CD14-positive monocyte (primary cell): ENCODE data around the gene GALNT12. TPM values are rescaled to one million over a fixed set of nuclear protein-coding genes. Genes with fewer than 3 reads are reported as not detected.

Experiments used
- DNase-seq, 3 donors: peaks; one replicate each; pipeline ENCODE4 v3.0.0-alpha.2; 2011 to 2022
- H2AFZ ChIP-seq: 2 replicates; pipeline ENCODE4 v1.6.0; 2012; ENCODE audit warnings: mild to moderate bottlenecking, low read depth, low read length, inconsistent platforms; ENCODE audit not compliant: insufficient read depth, poor library complexity, severe bottlenecking
- H3K27ac ChIP-seq, 2 donors: 1 replicate in 1 of 2; 2 replicates in 1 of 2; pipeline ENCODE4 v1.5.1; 2012 to 2013; ENCODE audit warnings: low read length in 2 of 2, control low read depth in 1 of 2, inconsistent platforms in 1 of 2, low read depth in 1 of 2, mild to moderate bottlenecking in 1 of 2
- H3K27me3 ChIP-seq, 2 donors: one replicate each; pipeline versions ENCODE4 v1.6.0 to v1.6.1; 2011 to 2013; ENCODE audit warnings: low read length in 2 of 2; ENCODE audit not compliant: control insufficient read depth in 2 of 2, insufficient read depth in 2 of 2
- H3K36me3 ChIP-seq, 2 donors: replicated peaks in 1 of 2; 1 replicate in 1 of 2; 2 replicates in 1 of 2; pipeline versions ENCODE4 v1.5.1 to v1.6.1; 2012 to 2013; ENCODE audit warnings: low read length in 2 of 2, control low read depth in 1 of 2, inconsistent platforms in 1 of 2, mild to moderate bottlenecking in 1 of 2; ENCODE audit not compliant: insufficient read depth in 2 of 2, control insufficient read depth in 1 of 2
- H3K4me1 ChIP-seq, 2 donors: 1 replicate in 1 of 2; 2 replicates in 1 of 2; pipeline versions ENCODE4 v1.5.1 to v1.6.1; 2012 to 2013; ENCODE audit warnings: low read length in 2 of 2, control low read depth in 1 of 2, inconsistent platforms in 1 of 2, mild to moderate bottlenecking in 1 of 2, moderate library complexity in 1 of 2; ENCODE audit not compliant: insufficient read depth in 2 of 2, control insufficient read depth in 1 of 2
- H3K4me2 ChIP-seq: replicated peaks from 2 replicates; pipeline ENCODE3; 2012; ENCODE audit warnings: low read length, moderate library complexity, mild to moderate bottlenecking; ENCODE audit not compliant: poor library complexity, severe bottlenecking; ENCODE audit errors: extremely low read depth
- H3K4me3 ChIP-seq, 3 experiments: fragments of 200-600 bp in 1 of 3; sonication (generic) in 1 of 3; replicated peaks in 1 of 3; 1 replicate in 2 of 3; 2 replicates in 1 of 3; pipeline ENCODE4 v1.5.1; 2011 to 2013; ENCODE audit warnings: low read length in 3 of 3, mild to moderate bottlenecking in 3 of 3, control low read depth in 2 of 3, low read depth in 2 of 3, inconsistent platforms in 1 of 3, moderate library complexity in 1 of 3
- H3K79me2 ChIP-seq: 2 replicates; pipeline ENCODE4 v1.6.0; 2012; ENCODE audit warnings: mild to moderate bottlenecking, control low read depth, inconsistent platforms, low read length, moderate library complexity; ENCODE audit not compliant: insufficient read depth
- H3K9ac ChIP-seq: 2 replicates; pipeline ENCODE4 v1.6.0; 2017; ENCODE audit warnings: low read length, mild to moderate bottlenecking; ENCODE audit not compliant: insufficient read depth, poor library complexity, severe bottlenecking
- H3K9me3 ChIP-seq, 2 donors: replicated peaks in 1 of 2; 1 replicate in 1 of 2; 2 replicates in 1 of 2; pipeline versions ENCODE4 v1.5.1 to v1.6.1; 2012 to 2013; ENCODE audit warnings: low read length in 2 of 2, control low read depth in 1 of 2; ENCODE audit not compliant: control insufficient read depth in 1 of 2, insufficient read depth in 1 of 2
- H4K20me1 ChIP-seq: 2 replicates; pipeline ENCODE4 v1.6.0; 2012; ENCODE audit warnings: mild to moderate bottlenecking, low read length, control low read depth, moderate library complexity; ENCODE audit not compliant: insufficient read depth
- H3K27ac Mint-ChIP-seq, 7 donors: one replicate each; pipeline ENCODE4 v1.8.0; 2020; ENCODE audit warnings: mild to moderate bottlenecking in 7 of 7, mixed read lengths in 7 of 7, moderate library complexity in 6 of 7, inconsistent platforms in 2 of 7
- H3K27me3 Mint-ChIP-seq, 3 donors: one replicate each; pipeline ENCODE4 v1.8.0; 2021 to 2022; ENCODE audit warnings: low read depth in 3 of 3, mild to moderate bottlenecking in 3 of 3, mixed read lengths in 3 of 3, moderate library complexity in 3 of 3, inconsistent platforms in 1 of 3
- H3K36me3 Mint-ChIP-seq, 2 donors: one replicate each; pipeline ENCODE4 v1.8.0; 2020; ENCODE audit warnings: mixed read lengths in 2 of 2, inconsistent platforms in 1 of 2, mild to moderate bottlenecking in 1 of 2
- H3K4me1 Mint-ChIP-seq: one replicate; pipeline ENCODE4 v1.8.0; 2020; ENCODE audit warnings: mild to moderate bottlenecking, mixed read lengths
- H3K4me3 Mint-ChIP-seq, 2 donors: one replicate each; pipeline ENCODE4 v1.8.0; 2020; ENCODE audit warnings: mild to moderate bottlenecking in 2 of 2, mixed read lengths in 2 of 2, moderate library complexity in 1 of 2
- H3K9me3 Mint-ChIP-seq, 7 donors: one replicate each; pipeline ENCODE4 v1.8.0; 2020 to 2022; ENCODE audit warnings: mixed read lengths in 7 of 7, mild to moderate bottlenecking in 6 of 7, moderate library complexity in 6 of 7, inconsistent platforms in 2 of 7
- WGBS: methylation state at CpG from one replicate; pipeline ENCODE4 v1.1.5; 2013; ENCODE audit warnings: missing lambda C conversion rate; ENCODE audit not compliant: insufficient coverage; 5-methylcytosine and 5-hydroxymethylcytosine counted together
- intact Hi-C, 2 donors: fragments of 100-400 bp; cut with micrococcal nuclease; formaldehyde crosslinking; loops; one replicate each; pipeline versions ENCODE4 v1.15.0 to v1.15.1; 2023
- polyA plus RNA-seq, 3 donors: library from polyadenylated mRNA; depleted of rRNA in 1 of 3; unstranded in 2 of 3; stranded (reverse) in 1 of 3; fragments of 300-500 nt in 2 of 3; fragments of >200 nt in 1 of 3; fragmentation: Illumina TruSeq in 2 of 3; gene quantifications; 1 replicate in 2 of 3; 2 replicates in 1 of 3; pipeline ENCODE4 v1.2.3, GENCODE V29; 2012 to 2021
- TF ChIP-seq, protein P1 (sequence below): fragments of 200-600 bp; IDR thresholded peaks from one replicate; pipeline ENCODE4 v1.8.0; 2022; ENCODE audit warnings: antibody characterized with exemption, mild to moderate bottlenecking

GALNT12 gene
- polyA plus RNA-seq, 3 donors = 0.16 TPM; not detected in 2

DNA sequence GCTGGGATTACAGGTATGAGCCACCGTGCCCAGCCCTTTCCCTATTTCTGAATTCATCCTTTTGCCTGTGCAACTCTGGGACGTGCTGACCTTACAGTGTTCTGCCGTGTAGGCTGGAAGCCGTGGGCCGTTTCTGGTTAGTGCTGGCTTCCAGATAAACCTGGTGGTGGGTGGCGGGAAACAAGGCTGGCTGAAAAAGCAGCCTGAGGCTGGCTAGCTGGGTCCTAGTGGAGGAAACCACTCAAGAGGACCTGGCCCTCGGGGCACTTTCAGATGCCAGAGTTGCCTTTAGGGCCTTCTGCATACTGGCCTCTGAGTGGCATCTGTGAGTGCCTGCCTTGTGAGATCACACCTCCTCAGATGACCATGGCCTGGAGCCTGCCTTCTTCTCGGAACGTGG lies 26.9 kb downstream of the GALNT12 start:
- Histone ChIP-seq H3K4me1 (peaks cover 0 to 3% of the 10 kb centered on the region in 2 donors), H3K9me3 (no peaks in the 10 kb centered on the region), H3K79me2 (no peaks in the 10 kb centered on the region), H3K27me3 (no peaks in the 10 kb centered on the region), H2AFZ (no peak overlapping the region), H3K36me3 (no peaks in the 10 kb centered on the region), H3K4me2 (no peak overlapping the region), H3K27ac (no peak overlapping the region), H3K9ac (no peak overlapping the region), H3K4me3 (no peak overlapping the region), H4K20me1 (no peaks in the 10 kb centered on the region)
- H3K27ac Mint-ChIP-seq = peak overlapping the region in 1 of 7 donors; percentile 41
- H3K36me3 Mint-ChIP-seq = peaks cover 0 to 1% of the 10 kb centered on the region in 2 donors
- intact Hi-C loops = no loop called here
- peaks cover 0 to 2% (median 2%) of the 10 kb centered on the region in 3 donors for H3K27me3 Mint-ChIP-seq
- 99% methylated on average over 8 of the region's 9 CpGs for WGBS
- peaks cover 0 to 2% (median 0%) of the 10 kb centered on the region in 7 donors for H3K9me3 Mint-ChIP-seq
- peaks cover 15% of the 10 kb centered on the region for H3K4me1 Mint-ChIP-seq
- no peak overlapping the region for H3K4me3 Mint-ChIP-seq
- TF ChIP-seq, protein P1, sequence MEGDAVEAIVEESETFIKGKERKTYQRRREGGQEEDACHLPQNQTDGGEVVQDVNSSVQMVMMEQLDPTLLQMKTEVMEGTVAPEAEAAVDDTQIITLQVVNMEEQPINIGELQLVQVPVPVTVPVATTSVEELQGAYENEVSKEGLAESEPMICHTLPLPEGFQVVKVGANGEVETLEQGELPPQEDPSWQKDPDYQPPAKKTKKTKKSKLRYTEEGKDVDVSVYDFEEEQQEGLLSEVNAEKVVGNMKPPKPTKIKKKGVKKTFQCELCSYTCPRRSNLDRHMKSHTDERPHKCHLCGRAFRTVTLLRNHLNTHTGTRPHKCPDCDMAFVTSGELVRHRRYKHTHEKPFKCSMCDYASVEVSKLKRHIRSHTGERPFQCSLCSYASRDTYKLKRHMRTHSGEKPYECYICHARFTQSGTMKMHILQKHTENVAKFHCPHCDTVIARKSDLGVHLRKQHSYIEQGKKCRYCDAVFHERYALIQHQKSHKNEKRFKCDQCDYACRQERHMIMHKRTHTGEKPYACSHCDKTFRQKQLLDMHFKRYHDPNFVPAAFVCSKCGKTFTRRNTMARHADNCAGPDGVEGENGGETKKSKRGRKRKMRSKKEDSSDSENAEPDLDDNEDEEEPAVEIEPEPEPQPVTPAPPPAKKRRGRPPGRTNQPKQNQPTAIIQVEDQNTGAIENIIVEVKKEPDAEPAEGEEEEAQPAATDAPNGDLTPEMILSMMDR = no peak
- DNase-seq = no peak

DNA sequence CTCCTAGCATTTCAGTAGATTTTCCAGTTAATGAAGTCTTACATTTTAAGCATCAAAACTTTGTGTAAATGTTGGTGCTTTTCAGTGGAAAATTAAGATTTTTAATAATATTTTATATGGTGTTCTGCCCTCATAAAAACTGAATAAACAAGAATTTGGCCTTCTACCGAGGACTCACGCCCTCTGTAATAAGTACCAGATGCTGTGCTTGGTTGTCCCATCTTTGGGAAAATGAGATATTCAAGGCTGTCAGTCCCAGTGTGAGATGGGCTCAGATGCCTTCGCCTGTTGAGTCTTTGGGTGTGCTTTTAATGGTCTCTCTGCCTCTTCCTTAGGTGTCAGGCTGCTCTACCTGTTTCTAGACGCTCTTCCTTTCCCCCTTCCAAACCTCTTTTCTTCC lies 28.7 kb downstream of the GALNT12 start:
- H3K4me1 Mint-ChIP-seq = peaks cover 10% of the 10 kb centered on the region
- peaks cover 0 to 3% of the 10 kb centered on the region in 2 donors for H3K4me1 ChIP-seq
- no peak overlapping the region for H3K4me3 ChIP-seq
- TF ChIP-seq, protein P1 = no peak
- H4K20me1 ChIP-seq = no peaks in the 10 kb centered on the region
- H3K27me3 ChIP-seq = no peaks in the 10 kb centered on the region
- no peak for DNase-seq
- 90% methylated on average over 3 of the region's 4 CpGs for WGBS
- no peaks in the 10 kb centered on the region for H3K79me2 ChIP-seq
- H3K27ac Mint-ChIP-seq = no peak overlapping the region
- no peak overlapping the region for H2AFZ ChIP-seq
- no peak overlapping the region for H3K9ac ChIP-seq
- peaks cover 1 to 2% (median 2%) of the 10 kb centered on the region in 3 donors for H3K27me3 Mint-ChIP-seq
- no peak overlapping the region for H3K4me3 Mint-ChIP-seq
- no peak overlapping the region for H3K27ac ChIP-seq
- intact Hi-C loops = loop anchor here in 1 of 2 donors (2.0 kb wide), 1 partner anchor 71 kb away; no protein-coding TSS in a partner anchor
- H3K36me3 Mint-ChIP-seq = peaks cover 0 to 1% of the 10 kb centered on the region in 2 donors
- no peaks in the 10 kb centered on the region for H3K36me3 ChIP-seq
- H3K9me3 ChIP-seq = no peaks in the 10 kb centered on the region
- H3K4me2 ChIP-seq = no peak overlapping the region
- H3K9me3 Mint-ChIP-seq = peaks cover 0 to 2% (median 0%) of the 10 kb centered on the region in 7 donors
